Measurements from ENCODE around the gene SLC37A4. TPM values are rescaled to one million over a fixed set of nuclear protein-coding genes. Genes with fewer than 3 reads are reported as not detected.
"Not testable (repeated sequence)": the region's sequence is repeated elsewhere in the genome, so short reads cannot be mapped to it uniquely, and the experiment has no call there.

Gene SLC37A4
- total RNA-seq, 1 experiment from 2014 or later: 108 TPM

GRCh38 chr11:119038884-119039283 is 8.2 kb upstream of the SLC37A4 start:
- TF ChIP-seq CTCF (IDR thresholded peaks at IDR 0.05; ENCODE audit: insufficient read depth in 1 of 2, low read depth in 1 of 2, low read length in 1 of 2, severe bottlenecking in 1 of 2, unreplicated experiment in 1 of 2): no peak
- H3K4me1 Mint-ChIP-seq (ENCODE audit: low read depth, unreplicated experiment): no peaks in the 10 kb centered on the region
- H3K9me3 ChIP-seq: no peaks in the 10 kb centered on the region
- no peak for DNase-seq
- POLR2A ChIA-PET: no interaction called here
- CTCF ChIA-PET: no interaction called here
- no TSS peak for BruUV-seq (replicated peaks)
- H3K4me1 ChIP-seq: no peaks in the 10 kb centered on the region; the same call in 1 of the 2 replicates
- H3K27me3 ChIP-seq (replicated peaks; ENCODE audit: control insufficient read depth, insufficient read depth, low read length): no peaks in the 10 kb centered on the region
- no peaks in the 10 kb centered on the region for H3K9me3 Mint-ChIP-seq (ENCODE audit: unreplicated experiment)
- intact Hi-C loops (cut with micrococcal nuclease; ENCODE audit: unreplicated experiment): no loop called here
- no peaks in the 10 kb centered on the region for H3K36me3 ChIP-seq (ENCODE audit: control insufficient read depth, insufficient read depth, low read length)
- no peaks in the 10 kb centered on the region for H3K27me3 Mint-ChIP-seq (ENCODE audit: insufficient read depth, unreplicated experiment)
- no peak overlapping the region for H3K4me3 ChIP-seq (ENCODE audit: low read depth, low read length)
- no peak overlapping the region for H3K27ac Mint-ChIP-seq (ENCODE audit: unreplicated experiment)
- H3K36me3 Mint-ChIP-seq (ENCODE audit: insufficient read depth, unreplicated experiment): peaks cover 5% of the 10 kb centered on the region
- H3K4me3 Mint-ChIP-seq (ENCODE audit: unreplicated experiment): no peak overlapping the region

- no peak overlapping the region for H3K4me3 ChIP-seq (ENCODE audit: low read depth, low read length)
- H3K27me3 Mint-ChIP-seq (ENCODE audit: insufficient read depth, unreplicated experiment): no peaks in the 10 kb centered on the region
These were observed 4.1 kb upstream of the SLC37A4 start for GRCh38 chr11:119034813-119035212.

GRCh38 chr11:119033421-119033820 is 2.7 kb upstream of the SLC37A4 start:
- H3K27me3 ChIP-seq (replicated peaks; ENCODE audit: control insufficient read depth, insufficient read depth, low read length); H3K27me3 Mint-ChIP-seq (ENCODE audit: insufficient read depth, unreplicated experiment); DNase-seq; H3K9me3 ChIP-seq; H3K4me3 Mint-ChIP-seq (ENCODE audit: unreplicated experiment); H3K9me3 Mint-ChIP-seq (ENCODE audit: unreplicated experiment); H3K27ac Mint-ChIP-seq (ENCODE audit: unreplicated experiment); intact Hi-C loops (cut with micrococcal nuclease; ENCODE audit: unreplicated experiment); H3K36me3 ChIP-seq (ENCODE audit: control insufficient read depth, insufficient read depth, low read length); H3K4me3 ChIP-seq (ENCODE audit: low read depth, low read length); H3K4me1 ChIP-seq; BruUV-seq (replicated peaks): not testable (repeated sequence)
- CTCF ChIA-PET: interaction anchor here (0.7 to 1.0 kb wide), 2 partner anchors 88 to 344 kb away, joined by 3 to 6 read pairs; partner anchors contain the start of gene HINFP
- H3K36me3 Mint-ChIP-seq (ENCODE audit: insufficient read depth, unreplicated experiment): peaks cover 23% of the 10 kb centered on the region
- POLR2A ChIA-PET: interaction anchor here (0.6 to 0.7 kb wide), 3 partner anchors 8 to 242 kb away, joined by 4 read pairs; partner anchors contain the start of genes DDX6 and VPS11
- H3K4me1 Mint-ChIP-seq (ENCODE audit: low read depth, unreplicated experiment): peaks cover 24% of the 10 kb centered on the region

More at GRCh38 chr11:119034813-119035212, 4.1 kb upstream of the SLC37A4 start:
- H3K27ac Mint-ChIP-seq (ENCODE audit: unreplicated experiment): no peak overlapping the region
- no peaks in the 10 kb centered on the region for H3K9me3 ChIP-seq
- ChIA-PET CTCF (interaction anchor here (1.0 kb wide), 1 partner anchor 11 kb away, joined by 4 read pairs; no protein-coding TSS in a partner anchor), POLR2A (interaction anchor here (0.7 kb wide), 1 partner anchor 33 kb away, joined by 3 read pairs; the partner anchor contains the start of gene VPS11)
- no peaks in the 10 kb centered on the region for H3K36me3 ChIP-seq (ENCODE audit: control insufficient read depth, insufficient read depth, low read length)
- peaks cover 10% of the 10 kb centered on the region for H3K4me1 Mint-ChIP-seq (ENCODE audit: low read depth, unreplicated experiment)
- BruUV-seq (replicated peaks): no TSS peak
- H3K4me3 Mint-ChIP-seq (ENCODE audit: unreplicated experiment): no peak overlapping the region
- H3K36me3 Mint-ChIP-seq (ENCODE audit: insufficient read depth, unreplicated experiment): peaks cover 12% of the 10 kb centered on the region
- intact Hi-C loops (cut with micrococcal nuclease; ENCODE audit: unreplicated experiment): no loop called here
- H3K27me3 ChIP-seq (replicated peaks; ENCODE audit: control insufficient read depth, insufficient read depth, low read length): no peaks in the 10 kb centered on the region
- TF ChIP-seq CTCF (IDR thresholded peaks at IDR 0.05; ENCODE audit: insufficient read depth in 1 of 2, low read depth in 1 of 2, low read length in 1 of 2, severe bottlenecking in 1 of 2, unreplicated experiment in 1 of 2): no peak
- H3K9me3 Mint-ChIP-seq (ENCODE audit: unreplicated experiment): no peaks in the 10 kb centered on the region
- no peak for DNase-seq
- H3K4me1 ChIP-seq: no peaks in the 10 kb centered on the region; the same call in 1 of the 2 replicates

Measured in Caco-2 (cell line).